Measurements from ENCODE around the gene PHACTR3.

The PHACTR3 gene

DNA sequence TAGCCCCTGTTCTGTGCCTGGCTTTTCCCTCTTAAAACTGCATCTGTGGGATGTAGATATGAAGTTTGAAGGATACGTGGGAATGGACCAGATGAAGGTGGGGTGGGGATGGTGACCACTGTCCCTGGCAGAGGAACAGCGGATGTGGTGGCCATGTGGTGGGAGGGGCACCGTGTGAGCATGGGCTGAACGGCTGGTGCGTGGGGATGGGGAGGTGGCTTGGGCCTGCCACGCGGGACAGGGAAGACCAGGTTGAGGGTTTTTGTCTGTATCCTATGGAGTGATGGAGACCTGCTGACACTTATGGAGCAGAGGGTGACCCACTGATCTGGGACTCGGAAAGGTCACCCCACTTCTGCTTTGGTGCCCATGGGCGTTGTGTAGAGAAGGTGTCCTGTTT is 19.2 kb downstream of the PHACTR3 start:
- no peak for DNase-seq

DNA sequence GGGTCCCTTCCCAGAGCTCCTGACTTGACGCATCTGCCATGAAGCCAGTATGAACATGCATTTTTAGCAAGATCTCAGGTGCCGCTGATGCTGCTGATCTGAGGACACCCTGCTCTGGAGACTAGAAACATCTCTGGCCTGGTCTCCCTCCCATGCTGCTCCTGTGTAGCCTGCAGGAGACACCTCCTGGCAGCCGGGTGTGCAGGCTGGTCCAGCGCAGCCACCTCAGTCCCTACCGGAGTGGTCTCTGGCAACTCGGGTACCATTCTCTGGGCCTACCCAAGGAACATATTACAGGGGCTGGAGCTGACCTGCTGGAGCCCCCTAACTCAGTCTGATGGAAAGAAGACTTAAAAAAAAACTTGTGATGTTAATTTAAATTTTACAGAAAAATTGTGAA is 20.1 kb downstream of the PHACTR3 start:
- DNase-seq, result no peak

DNA sequence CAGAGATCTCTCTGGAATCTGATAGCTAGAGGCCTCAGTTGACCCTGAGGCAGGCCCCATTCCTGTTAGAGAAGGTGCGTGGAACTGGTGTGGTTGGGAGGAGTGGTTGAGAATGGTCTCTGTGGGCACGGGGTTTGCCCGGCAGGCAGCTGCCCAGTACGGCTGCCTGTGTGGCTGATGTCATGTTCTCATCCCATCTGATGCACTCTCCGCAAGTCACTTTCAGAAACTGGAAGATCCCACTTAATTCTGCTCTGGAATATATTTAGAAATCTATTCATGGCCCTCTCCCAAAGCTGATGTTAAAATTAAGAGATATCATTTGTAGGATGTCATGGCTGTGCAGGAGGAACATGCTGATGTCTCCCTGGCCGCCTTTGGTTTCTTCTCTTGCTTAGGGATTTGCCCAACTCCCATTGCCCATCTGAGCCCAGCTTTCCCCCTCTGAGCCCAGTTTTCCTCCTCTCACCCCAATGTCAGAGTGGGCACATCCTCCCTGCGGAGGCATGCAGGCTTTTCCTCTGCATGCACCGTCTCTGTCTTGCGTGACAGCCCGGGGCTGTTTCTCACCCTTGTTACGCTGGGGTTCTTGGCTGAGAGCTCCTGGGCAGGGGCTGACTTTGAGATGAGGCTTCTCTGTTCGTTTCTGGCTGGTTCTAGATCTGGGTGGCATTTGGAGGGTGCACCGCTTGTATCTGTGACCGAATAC is 21.0 kb downstream of the PHACTR3 start:
- DNase-seq, result no peak

DNA sequence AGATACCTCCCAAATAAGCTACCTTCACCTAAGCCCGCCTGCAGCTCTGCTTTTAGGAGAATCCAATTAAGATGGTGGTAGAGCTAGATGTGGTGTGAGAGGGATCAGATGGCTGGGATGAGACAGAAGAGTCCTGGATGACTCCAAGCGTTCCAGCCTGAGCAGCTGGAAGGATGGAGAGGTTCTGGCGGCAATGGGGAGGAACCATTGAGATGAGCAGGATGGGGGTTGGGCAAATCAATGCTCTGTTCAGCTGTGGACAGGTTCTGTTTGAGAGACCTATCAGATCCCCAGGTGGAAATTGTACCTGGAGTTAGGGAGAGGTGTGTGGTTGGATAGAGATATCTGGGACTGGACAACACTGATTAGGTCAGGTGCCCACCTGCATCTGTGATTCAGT is 23.0 kb downstream of the PHACTR3 start:
- DNase-seq, result no peak

DNA sequence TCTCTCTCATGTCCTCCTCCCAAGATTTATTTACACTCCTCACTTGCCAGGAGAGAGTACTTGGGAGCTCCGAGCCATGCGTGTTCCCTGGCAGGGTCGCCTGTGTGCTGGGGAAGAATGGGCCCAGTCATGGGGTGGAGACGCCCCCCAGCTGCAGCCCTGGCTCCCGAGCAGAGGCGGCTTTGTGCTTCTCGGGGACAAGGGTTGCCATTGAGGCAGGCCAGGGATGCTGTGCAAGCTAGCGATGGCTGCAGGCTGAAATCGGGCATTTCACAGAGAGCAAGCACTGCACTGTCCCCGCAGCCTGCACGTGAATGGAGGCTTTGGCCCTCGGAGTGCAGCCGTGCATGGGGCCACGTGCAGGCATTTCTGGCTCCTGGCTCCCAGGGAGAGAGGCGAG is 23.8 kb downstream of the PHACTR3 start:
- DNase-seq, result no peak

DNA sequence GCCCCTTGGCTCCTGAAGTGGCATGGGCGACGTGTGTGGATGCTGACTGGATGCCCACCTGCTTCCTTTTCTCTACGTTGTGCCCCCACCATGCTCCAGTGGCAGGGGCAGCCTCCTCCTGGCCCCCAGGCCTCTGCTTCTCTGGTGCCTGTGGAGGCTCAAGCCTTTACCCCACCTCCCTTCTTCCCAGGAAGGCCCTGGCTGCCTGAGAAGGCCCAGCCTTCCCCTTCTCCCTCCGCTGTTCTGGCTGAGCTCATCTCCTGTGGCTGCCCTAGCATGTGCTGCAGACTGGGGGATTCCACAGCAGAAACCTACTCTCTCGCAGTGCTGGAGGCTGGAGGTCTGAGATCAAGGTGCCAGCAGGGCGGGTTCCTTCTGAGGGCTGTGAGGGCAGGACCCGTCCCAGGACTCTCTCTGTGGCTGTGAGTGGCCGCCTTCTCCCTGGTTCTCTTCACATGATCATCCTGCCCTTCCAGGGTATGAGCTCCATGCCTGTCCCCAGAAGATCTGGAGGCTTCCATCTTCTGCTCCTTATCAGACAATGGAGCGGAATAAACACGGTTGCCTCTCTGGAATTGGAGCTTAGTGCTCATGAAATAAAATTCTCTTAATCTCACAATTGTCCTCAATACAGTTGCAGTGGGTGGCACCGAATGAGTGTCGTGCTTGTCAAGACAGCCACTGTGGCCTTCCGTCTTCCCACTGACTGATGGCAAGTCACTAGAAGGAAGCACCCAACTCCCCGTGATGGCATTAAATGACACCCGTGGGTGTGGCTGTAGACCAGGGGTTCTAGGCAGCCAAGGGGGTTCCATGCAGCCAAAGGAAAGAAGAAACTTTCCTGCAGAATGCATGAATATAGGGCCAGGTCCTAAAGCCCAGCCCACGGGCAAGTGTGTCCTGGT is 25.1 kb downstream of the PHACTR3 start:
- DNase-seq, result no peak

DNA sequence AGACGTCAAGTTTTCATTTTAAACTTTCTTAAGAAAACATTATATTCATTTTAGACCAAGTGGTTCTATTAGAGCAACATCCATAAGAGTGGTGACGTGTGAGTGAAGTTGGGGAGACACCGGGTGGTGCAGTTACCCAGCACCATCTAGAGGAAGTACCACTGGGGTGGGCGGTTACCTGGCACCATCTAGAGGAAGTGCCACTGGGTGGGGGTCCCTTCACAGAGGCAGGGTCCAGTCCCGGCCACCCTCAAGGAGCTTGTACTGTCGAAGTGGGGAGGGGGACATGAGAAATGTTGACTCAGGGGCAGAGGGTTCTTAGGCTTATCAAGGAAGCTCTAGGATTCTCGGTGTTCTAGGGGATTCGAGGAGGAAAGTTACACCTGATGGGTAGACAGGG is 26.2 kb downstream of the PHACTR3 start:
- DNase-seq, result no peak

DNA sequence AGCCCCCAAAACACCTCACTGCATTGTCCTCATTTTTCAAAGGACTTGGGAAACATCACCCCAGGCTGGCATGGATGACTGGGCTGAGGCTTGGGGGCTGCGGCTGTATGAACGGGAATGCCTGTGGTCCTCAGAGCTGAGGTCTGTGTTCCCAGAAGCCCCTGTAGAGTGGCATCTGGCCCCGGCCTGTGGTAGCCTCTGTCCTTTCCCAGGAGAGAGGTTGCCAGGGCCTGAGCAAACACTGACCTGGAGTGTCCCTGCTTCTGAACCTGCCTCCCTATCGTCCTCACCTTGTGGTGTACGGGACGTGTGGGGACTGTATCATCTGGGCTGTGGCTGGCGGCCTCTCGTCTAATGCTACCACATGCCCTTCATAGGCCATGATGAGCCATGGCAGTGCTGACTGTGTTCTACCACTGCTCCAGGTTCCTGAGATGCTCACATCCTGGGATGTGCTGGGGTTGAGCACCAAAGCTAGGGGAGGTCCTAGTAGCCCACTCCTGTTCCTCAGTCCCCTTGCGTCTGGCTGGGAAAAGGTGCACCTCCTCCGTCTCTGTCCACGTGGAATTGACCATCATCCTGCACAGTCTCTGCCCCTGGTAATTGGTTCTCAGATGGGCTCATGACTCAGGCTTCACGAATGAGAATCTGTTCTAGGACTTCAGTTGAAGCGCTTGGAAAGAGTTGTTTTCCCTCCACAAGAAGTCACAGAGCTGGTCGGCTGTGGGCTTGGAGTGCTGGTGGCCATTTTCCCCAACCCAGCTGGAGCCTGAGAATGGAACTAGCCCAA is 27.6 kb downstream of the PHACTR3 start:
- DNase-seq, result no peak

DNA sequence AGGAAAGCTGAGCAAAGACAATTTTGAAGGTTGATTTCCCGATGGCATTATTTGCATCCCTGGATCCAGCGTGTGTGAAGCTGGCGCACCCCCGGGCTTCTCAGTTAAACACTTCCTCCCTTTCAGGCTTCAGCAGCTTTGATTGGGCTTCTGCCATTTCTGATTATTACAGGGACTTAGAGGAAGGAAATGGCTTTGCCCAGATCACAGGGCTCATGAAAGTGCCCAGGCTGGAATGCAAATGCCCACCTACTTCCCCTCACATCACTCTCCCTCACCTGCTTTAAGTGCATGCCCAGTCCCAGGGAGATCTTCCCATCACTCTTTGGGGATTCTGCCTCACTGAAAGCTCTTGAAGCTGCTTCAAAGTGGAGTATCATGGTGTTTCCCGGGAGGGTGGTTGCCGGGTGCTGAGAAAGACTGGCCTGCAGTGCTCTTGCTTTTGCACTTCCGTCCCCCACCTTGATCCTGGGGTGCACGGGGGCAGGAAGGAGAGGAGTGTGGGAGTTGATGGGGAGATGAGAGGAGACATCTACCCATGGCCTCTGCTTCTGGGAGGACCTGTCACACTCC is 28.3 kb downstream of the PHACTR3 start:
- DNase-seq, result no peak

DNA sequence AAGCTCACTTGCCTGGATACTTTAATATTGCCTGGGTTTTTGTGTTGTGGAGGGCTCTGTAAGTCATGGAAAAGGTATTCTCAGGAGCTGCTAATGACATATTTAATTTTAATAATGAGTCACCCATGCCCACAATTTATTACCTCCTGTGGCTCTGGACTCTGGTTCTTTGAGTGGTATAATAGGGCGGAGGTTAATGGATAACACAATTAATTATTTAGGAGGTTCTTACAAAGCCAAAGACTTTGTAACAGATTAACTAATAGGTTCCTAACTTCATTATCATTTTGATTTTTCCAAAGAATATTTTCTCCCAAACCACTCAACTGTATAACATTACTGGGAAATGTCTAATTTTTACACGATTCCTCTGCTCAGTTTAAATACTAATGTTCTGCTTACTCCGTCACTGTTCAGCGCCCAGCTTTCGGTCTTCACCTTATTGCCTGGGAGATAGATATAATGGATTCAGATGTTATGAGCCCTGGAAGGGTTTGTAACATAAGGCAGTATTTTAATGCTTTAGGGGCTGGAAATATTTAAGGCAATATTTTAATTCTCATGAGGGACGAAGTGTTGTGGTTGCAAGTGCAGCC is 29.4 kb downstream of the PHACTR3 start:
- DNase-seq, result no peak

DNA sequence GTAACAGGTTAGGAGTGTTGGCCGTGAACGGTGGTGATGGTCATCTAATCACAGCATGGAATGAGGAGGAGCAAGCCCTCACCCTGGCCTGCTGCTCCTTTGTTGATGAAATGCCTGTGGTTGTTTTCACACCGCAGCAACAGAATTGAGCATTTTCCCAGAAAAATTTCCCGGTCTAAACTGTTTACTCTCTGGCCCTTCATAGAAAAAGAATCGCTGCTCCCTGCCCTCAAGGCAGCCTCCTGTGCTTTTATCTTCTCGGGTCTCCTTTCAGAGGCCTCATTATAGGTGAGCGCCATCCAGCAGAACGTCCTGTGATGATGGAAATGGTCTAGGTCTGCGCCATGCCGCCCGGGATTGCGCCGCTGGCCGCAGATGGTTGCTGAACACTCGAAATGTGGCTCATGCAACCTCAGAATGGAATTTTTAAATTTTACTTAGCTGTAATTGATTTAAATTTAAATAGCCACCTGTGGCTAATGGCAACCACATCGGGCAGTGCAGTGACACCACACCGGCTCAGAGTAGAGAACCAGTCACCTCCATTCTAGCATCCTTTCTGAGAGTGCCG is 30.2 kb downstream of the PHACTR3 start:
- no peak for DNase-seq

DNA sequence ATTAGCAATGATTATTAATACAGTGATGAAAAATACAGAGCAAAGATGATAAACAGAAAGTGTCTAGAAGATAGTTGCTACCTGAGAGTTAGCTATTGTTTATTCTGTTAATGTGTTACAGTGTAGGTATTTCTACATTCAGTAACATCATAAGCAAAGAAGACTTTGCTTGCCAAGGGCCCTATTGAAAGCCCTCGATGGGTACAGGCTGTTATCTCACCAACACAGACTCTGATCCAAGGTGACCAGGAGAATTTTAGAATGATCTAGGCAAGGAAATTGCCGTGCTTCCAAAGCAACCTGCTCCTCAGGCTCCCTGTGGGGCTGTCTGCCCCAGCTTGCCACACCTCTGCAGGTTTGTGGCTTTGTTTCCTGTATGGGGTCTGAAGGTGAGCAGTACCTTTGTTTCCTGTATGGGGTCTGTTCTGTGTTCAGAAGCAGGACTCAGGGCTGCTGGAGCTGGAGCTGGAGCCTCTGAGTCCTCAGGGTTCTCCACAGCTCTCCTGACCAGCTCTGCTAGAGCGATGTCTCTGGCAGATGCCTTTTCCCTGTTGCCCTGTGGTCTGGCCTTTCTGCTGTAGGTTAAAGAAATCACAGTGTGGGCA is 32.5 kb downstream of the PHACTR3 start:
- DNase-seq, result no peak

DNA sequence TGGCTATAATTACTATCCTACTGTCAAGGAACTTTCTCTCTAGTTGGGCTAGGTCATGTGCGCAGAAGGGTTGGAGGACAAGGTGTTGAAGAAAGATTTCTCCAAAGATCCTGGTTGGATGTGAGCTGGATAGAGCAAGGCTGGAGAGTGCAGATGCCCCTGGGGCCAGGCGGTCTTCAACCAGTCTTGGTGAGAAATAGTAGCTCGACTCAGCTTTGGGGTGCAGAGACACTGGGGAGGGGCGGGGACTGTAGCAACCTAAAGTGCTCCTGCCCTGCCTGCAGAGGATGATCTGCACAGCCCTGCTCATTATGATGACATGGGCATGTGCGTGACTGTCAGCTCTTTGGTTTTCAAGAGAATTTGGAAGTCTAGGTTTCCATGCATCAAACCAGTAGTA is 35.9 kb downstream of the PHACTR3 start:
- no peak for DNase-seq

DNA sequence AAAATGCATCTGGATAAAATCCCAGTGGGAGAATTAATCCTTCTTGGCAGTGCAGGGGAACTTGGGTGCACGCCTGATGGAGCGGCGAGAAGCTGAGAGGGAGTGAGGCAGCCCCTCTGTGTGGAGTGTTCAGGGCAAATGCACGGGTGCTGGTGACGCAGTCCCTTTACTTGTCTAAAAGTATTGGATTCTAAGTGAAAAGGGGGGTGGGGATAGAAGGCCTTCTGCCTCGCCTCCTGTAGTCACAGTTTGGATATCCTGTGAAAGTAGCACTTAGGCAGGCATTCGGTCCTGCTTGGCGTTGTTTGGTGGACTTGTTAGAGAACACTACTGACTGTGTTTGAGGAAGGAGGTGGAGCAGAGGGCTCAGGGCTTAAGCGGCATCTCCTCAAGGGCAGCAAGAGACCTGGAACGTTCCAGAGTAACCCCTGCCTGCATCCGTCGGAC is 39.3 kb downstream of the PHACTR3 start:
- DNase-seq, result no peak

DNA sequence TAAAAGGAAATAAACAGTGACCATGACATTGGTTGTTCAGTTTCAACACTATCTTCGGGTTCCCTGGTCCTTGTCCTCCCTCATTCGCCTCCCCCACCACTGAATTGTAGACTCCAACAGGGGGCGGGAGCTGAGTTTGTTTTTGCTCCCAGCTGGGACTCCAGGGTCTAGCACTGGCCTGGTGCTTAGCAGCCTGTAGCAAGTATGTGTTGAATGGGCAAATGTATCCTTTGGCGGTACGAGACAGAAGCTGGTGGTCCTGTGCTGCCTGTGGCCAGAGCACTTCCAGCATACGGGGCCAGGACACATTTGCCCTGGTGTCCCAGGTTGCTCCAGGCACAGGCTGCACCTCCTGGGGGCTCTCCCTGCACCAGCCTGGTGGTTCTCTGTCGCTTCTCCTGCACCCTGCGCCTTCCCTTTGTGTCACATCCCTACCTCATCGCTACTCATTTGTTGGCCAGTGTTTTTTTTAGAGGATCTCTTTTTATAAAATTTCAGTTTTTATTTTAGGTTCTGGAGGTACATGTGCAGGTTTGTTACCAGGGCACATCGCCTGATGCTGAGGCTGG is 40.1 kb downstream of the PHACTR3 start:
- DNase-seq, result no peak

DNA sequence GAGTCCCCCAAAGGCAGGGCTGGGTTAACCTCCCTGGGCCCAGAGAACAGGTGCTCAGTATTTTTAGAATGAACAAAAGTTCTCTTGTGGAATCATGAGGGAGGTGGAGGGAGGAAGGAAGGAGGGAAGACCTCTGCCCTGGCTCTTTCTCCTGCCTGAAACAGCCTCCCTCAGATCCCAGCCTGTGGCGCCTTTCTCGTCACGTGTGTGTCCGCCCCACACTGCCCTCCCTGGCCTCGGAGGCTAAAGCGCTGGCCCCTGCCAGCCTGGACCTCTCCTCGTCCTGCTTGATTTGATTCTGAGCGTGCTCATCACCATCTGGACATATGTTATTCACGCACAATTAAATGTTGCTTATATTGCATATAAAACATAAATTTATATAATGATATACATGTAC is 40.9 kb downstream of the PHACTR3 start:
- DNase-seq, result no peak

DNA sequence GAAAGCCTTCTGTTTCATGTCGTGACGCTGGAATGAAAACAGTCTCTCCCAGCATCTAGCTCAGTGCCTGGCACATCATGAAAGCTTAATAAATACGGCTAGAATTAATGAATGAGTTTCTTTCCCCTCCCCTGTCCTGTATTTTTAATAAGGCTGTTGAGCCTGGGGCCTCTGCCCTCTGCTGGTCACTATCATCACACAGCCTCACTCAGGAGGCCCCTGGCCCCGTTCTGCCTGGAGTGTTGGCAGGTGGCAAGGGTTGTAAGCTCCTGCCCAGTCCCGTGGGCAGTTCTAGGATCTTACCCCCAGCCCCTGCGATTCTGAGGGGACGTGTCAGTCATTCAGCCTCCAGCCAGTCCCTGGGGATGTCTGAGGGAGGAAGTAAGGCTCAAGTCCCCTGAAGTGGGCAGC is 41.4 kb downstream of the PHACTR3 start:
- DNase-seq, result no peak

DNA sequence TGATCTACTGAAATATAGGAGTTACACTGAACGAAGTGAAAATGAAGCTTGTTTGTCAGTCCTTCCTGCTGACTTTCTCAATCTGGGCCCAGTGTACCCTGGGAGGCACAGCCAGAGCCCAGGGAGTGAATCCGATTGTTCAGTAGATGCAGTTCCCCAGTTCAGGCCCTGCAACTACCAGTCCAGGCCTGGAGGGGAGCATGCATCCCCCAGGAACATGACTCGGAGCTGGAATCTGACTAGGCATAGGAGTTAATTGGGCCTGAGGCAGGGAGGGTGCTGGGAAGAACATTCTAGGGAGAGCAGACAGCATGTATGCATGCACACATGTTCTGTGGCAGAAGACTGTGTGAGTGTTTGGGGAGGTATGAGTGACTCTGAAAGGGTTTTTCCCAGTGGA is 42.1 kb downstream of the PHACTR3 start:
- DNase-seq, result no peak

DNA sequence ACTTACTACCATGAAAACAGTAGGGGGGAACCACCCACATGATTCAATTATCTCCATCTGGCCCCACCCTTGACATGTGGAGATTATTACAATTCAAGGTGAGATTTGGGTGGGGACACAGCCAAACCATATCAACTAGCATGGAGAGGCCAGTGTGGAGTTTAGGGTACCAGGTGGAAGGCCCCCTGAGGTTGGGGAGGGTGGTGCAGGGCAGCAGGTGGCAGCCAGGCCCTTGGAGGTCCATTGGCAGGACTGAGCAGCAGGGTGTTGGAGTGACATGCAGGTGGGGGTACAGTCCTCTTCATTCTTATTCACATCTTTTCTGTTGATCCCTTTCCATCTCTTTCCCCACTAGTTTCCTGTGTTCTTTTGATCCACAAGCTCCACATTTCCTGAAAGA is 42.9 kb downstream of the PHACTR3 start:
- no peak for DNase-seq

DNA sequence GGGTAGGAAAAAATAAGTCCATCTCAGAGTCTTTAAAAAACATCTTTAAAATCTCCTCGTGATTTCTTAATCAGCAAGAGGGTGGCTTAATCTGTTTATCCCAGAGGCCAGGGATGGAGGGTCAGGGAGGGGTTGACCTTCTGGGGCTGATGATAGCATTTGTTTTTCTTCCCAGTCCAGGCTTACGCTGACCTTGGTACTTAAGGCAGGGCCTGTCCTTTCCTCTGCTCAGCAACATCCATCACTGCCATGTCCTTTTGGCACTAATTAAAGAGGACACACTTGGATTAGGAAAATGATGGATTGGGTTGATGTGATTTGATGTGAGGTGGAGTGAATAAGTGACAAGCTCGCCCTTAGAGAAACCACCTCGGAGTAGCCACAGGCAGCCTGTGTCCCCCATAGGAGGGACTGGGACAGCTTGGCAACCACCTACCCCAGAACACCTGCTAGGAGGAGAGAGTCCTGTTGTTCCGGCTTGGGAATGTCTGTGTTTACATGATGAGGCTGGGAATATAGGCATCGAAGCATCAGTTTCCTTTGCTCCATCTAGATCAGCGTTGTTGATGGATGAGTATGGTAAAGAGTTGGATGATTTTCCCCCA is 44.2 kb downstream of the PHACTR3 start:
- no peak for DNase-seq

DNA sequence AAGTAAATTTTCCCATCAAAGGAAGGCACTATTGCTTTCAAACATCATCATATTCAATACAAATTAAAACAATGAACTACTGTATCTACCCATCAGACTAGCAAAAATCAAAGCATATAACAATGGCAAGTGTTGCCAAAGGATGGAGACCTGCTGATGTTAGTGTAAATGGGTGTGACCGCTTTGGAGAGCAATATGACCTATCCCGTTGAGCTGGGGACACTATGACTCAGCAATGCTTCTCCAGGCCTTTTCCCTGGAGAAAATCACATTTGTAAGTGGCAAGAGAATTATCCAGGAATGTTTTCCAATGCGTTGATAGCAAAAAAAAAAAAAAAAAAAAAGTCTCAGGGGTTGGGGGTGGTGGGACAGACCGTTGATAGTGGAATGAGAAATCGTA is 46.1 kb downstream of the PHACTR3 start:
- no peak for DNase-seq
